ENCODE results near the gene RPS5. TPM values are rescaled to one million over a fixed set of nuclear protein-coding genes. Genes with fewer than 3 reads are reported as not detected.

The RPS5 gene
- total and polyA plus RNA-seq, 9 of the 15 experiments (the other 6 are each of a cell fraction or from before 2014, with no cell fraction given) = 1,228 to 3,570 (median 2,484) TPM

GRCh38 chr19:58362272-58362994 lies 24.6 kb upstream of the RPS5 start, which contains the start of gene ZNF497 (continued):
- peak; percentile 11; the same call in 1 of the 2 replicates for TF ChIP-seq SMARCA5 (IDR thresholded peaks at IDR 0.05)
- no peak for TF ChIP-seq MAFF (IDR thresholded peaks at IDR 0.05; ENCODE audit: low read length)
- TF ChIP-seq CTBP1 (IDR thresholded peaks at IDR 0.05; ENCODE audit: borderline replicate concordance) = peak; percentile 76
- 0 out of 2 replicates have a peak, but pooled peaks have one; percentile 32 for TF ChIP-seq E2F3 (CRISPR knock-in tag; IDR thresholded peaks at IDR 0.05)
- no peak for TF ChIP-seq ZNF3 (CRISPR knock-in tag; IDR thresholded peaks at IDR 0.05)
- TF ChIP-seq NR2C2 (CRISPR knock-in tag; IDR thresholded peaks at IDR 0.05) = no peak
- peak; percentile 87 for TF ChIP-seq NR2C2 (tag; IDR thresholded peaks at IDR 0.05)
- no peak for TF ChIP-seq HNRNPUL1 (IDR thresholded peaks at IDR 0.05; ENCODE audit: low read length)
- TF ChIP-seq ZNF655 (CRISPR knock-in tag; IDR thresholded peaks at IDR 0.05) = no peak
- no peak for TF ChIP-seq NR4A1 (CRISPR knock-in tag; IDR thresholded peaks at IDR 0.05)
- TF ChIP-seq NR4A1 (tag; IDR thresholded peaks at IDR 0.05) = no peak
- TF ChIP-seq CHD4 (IDR thresholded peaks at IDR 0.05; ENCODE audit: insufficient read depth, insufficient replicate concordance, low read depth, low read length, poor library complexity, severe bottlenecking) = no peak
- no peak for TF ChIP-seq SPI1 (IDR thresholded peaks at IDR 0.05; ENCODE audit: borderline replicate concordance, low read depth, low read length)
- peak; percentile 25; the same call in 1 of the 2 replicates for TF ChIP-seq TAL1 (IDR thresholded peaks at IDR 0.05)
- no peak for TF ChIP-seq ZNF589 (CRISPR knock-in tag; IDR thresholded peaks at IDR 0.05; ENCODE audit: low read depth)
- peak; percentile 83 for TF ChIP-seq SAFB (IDR thresholded peaks at IDR 0.05; ENCODE audit: borderline replicate concordance, low read depth, low read length)
- TF ChIP-seq KLF13 (tag; IDR thresholded peaks at IDR 0.05; ENCODE audit: borderline replicate concordance, low read depth) = peak; percentile 67; the same call in 1 of the 2 replicates
- peak; percentile 95 for TF ChIP-seq GABPB1 (CRISPR knock-in tag; IDR thresholded peaks at IDR 0.05)
- no peak for TF ChIP-seq ZNF23 (CRISPR knock-in tag; IDR thresholded peaks at IDR 0.05)
- TF ChIP-seq DDX20 (tag; IDR thresholded peaks at IDR 0.05; ENCODE audit: low read depth) = no peak
- no peak for TF ChIP-seq MEF2D (tag; conservative IDR thresholded peaks at IDR 0.05; ENCODE audit: low read depth)
- peak; percentile 81 for TF ChIP-seq BHLHE40 (IDR thresholded peaks at IDR 0.05; ENCODE audit: low read length)
- TF ChIP-seq KLF16 (IDR thresholded peaks at IDR 0.05) = no peak
- no peak for TF ChIP-seq NFYB (IDR thresholded peaks at IDR 0.05; ENCODE audit: extremely low read depth, insufficient read length)
- no peak for TF ChIP-seq MXD1 (CRISPR knock-in tag; IDR thresholded peaks at IDR 0.05; ENCODE audit: borderline replicate concordance, poor library complexity, severe bottlenecking)
- no peak for TF ChIP-seq XRCC4 (IDR thresholded peaks at IDR 0.05; ENCODE audit: extremely low read depth, insufficient read depth, insufficient read length)
- TF ChIP-seq CHAMP1 (IDR thresholded peaks at IDR 0.05) = no peak
